Natural killer cell treated with Interleukin-12 subunit alpha and Interleukin-12 subunit beta and Interleukin-15 and Interleukin-18, amount 100 ng/mL, for 72 hours (primary cell): ENCODE data around the gene HHIP. TPM values are rescaled to one million over a fixed set of nuclear protein-coding genes. Genes with fewer than 3 reads are reported as not detected.
"Not testable (repeated sequence)": the region's sequence is repeated elsewhere in the genome, so short reads cannot be mapped to it uniquely, and the experiment has no call there.

ENCODE experiments used
- ATAC-seq, 2 donors: fragments of 150-1000 bp; cut with Tn5 transposase in 1 of 2; sonication (Bioruptor Pico), chemical (Tn5 transposase) in 1 of 2; 2 replicates each; pipeline ENCODE4 v1.10.0; 2021
- DNase-seq: peaks from one replicate; pipeline ENCODE4 v3.0.0; 2022; ENCODE audit warnings: low spot score
- H3K27ac Mint-ChIP-seq, 2 donors: 1 replicate in 1 of 2; 2 replicates in 1 of 2; pipeline ENCODE4 v1.8.0; 2022; ENCODE audit warnings: mixed read lengths in 2 of 2, mild to moderate bottlenecking in 1 of 2, moderate library complexity in 1 of 2
- H3K27me3 Mint-ChIP-seq, 2 donors: 1 replicate in 1 of 2; 2 replicates in 1 of 2; pipeline ENCODE4 v1.8.0; 2022; ENCODE audit warnings: mixed read lengths in 2 of 2
- H3K36me3 Mint-ChIP-seq: one replicate; pipeline ENCODE4 v1.8.0; 2022; ENCODE audit warnings: mixed read lengths
- H3K4me1 Mint-ChIP-seq, 2 donors: 1 replicate in 1 of 2; 2 replicates in 1 of 2; pipeline ENCODE4 v1.8.0; 2022; ENCODE audit warnings: low read depth in 2 of 2, mixed read lengths in 2 of 2, mild to moderate bottlenecking in 1 of 2
- H3K4me3 Mint-ChIP-seq: one replicate; pipeline ENCODE4 v1.8.0; 2022; ENCODE audit warnings: mixed read lengths
- H3K9me3 Mint-ChIP-seq: 2 replicates; pipeline ENCODE4 v1.8.0; 2022; ENCODE audit warnings: mixed read lengths
- total RNA-seq, 2 donors: library from RNA; stranded (reverse); gene quantifications; one replicate each; pipeline ENCODE4 v1.2.3, GENCODE V29; 2022

The HHIP gene
- total RNA-seq, 2 donors from 2014 or later: not detected

DNA sequence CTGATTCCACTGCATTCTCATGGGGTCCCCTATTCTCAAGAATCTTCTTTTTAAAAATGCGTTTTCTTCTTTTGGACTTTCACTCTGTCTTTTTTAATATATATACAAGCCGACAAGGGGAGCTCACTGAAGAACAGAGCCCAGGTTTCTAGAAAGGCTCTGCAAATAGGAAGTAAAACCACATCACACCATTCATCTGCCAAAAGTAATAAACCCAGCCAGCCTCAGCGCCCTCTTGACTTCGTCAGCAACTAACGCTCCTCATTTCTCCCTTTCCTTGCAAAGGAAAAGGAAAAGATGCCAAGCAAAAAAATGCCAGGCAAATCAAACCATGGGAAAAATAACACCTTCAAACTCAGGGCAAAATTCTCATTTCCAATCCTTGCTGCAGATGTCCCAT lies 136.4 kb downstream of the HHIP start:
- no peaks in the 10 kb centered on the region for H3K9me3 Mint-ChIP-seq
- no peak for ATAC-seq
- H3K27ac Mint-ChIP-seq: no peak overlapping the region
- H3K36me3 Mint-ChIP-seq: no peaks in the 10 kb centered on the region
- peaks cover 6 to 13% of the 10 kb centered on the region in 2 donors for H3K27me3 Mint-ChIP-seq
- no peak for DNase-seq
- H3K4me3 Mint-ChIP-seq: no peak overlapping the region
- H3K4me1 Mint-ChIP-seq: no peaks in the 10 kb centered on the region

DNA sequence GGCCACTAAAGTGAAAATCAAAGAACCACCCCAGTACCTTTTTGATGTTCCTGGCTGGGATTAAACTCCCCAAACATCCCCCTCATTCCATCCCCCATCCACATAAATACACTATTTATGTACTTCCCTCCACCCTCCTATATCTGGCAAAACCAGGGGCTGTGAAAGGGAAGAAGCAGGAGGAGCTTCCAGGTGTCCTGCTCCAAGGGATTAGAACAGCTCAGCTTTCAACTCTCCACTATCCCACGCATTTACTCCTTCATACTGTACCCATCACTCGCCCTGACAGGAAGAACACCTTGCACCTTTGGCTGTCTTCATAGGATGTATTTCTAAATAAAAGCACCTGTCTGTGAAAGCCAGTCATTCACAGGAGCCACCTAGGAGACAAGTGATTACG lies 140.0 kb downstream of the HHIP start:
- DNase-seq: no peak
- H3K4me1 Mint-ChIP-seq: no peaks in the 10 kb centered on the region
- peaks cover 6 to 13% of the 10 kb centered on the region in 2 donors for H3K27me3 Mint-ChIP-seq
- no peak overlapping the region for H3K27ac Mint-ChIP-seq
- H3K36me3 Mint-ChIP-seq: no peaks in the 10 kb centered on the region
- no peaks in the 10 kb centered on the region for H3K9me3 Mint-ChIP-seq
- H3K4me3 Mint-ChIP-seq: no peak overlapping the region
- ATAC-seq: no peak

DNA sequence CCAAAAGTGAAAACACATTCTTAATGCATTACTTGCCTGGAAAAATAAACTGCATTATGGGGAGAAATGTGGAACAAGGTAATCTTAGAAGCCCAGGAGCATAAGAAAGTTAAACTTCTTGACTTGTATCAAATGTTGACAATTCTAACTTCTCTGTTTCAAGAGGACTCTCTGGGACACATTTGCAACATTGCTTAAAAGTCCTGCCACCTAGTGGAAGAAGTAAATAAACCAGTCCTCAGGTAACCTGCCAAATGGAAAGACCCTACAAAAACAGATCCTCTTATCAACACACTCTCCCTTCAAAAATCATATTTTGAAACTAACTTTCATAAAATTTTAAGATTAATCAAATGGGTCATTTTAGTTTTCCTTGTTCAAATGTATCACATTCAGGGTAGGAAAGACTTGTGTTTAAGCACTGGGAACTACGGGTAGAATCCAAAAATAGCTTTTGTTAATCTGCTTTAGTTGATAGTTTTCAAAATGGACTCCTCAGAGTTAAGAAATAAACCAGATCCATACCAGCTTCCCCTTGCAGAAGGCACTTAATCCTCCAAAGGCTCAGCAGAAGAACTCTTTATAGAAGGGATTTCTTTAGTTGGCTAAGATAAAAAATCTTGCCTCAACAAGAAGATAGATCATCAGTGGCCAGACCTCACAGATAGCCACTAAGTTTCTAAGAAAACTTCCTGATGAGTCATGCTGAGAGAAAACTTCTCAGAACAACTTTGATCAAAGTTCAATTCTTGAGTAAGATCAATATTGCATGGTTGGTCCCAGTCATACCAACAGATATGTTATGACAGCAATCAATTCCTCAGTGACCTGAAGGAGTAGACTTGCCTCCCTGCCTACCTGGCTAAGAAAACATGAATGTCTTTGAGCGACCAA lies 141.7 kb downstream of the HHIP start:
- H3K27me3 Mint-ChIP-seq: peaks cover 3 to 6% of the 10 kb centered on the region in 2 donors
- peaks cover under 1% of the 10 kb centered on the region for H3K9me3 Mint-ChIP-seq
- H3K27ac Mint-ChIP-seq: no peak overlapping the region
- ATAC-seq: no peak
- H3K36me3 Mint-ChIP-seq: no peaks in the 10 kb centered on the region
- no peaks in the 10 kb centered on the region for H3K4me1 Mint-ChIP-seq
- no peak for DNase-seq
- H3K4me3 Mint-ChIP-seq: no peak overlapping the region

DNA sequence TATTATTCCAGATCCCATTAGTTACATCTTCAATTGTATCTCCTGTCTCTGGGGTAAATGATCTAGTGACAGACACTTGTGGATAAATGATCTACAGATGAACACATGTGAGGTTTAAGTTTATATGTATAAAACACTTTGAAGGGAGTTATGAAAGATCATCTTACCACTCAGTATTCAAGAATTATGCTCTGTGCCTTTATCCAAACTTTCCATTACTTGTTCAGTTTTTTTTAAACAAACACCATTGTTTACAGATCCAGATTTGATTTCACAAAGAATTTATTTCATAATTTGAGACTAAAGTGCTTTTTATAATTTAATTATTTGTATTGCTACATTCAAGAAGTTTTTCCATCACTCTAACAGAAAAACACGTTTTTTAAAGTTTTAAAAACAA lies 142.5 kb downstream of the HHIP start:
- Mint-ChIP-seq H3K4me1 (no peaks in the 10 kb centered on the region), H3K27ac (no peak overlapping the region), H3K4me3 (no peak overlapping the region), H3K27me3 (peaks cover 3% of the 10 kb centered on the region in 2 donors), H3K9me3 (peaks cover 3% of the 10 kb centered on the region), H3K36me3 (no peaks in the 10 kb centered on the region)
- DNase-seq: no peak
- no peak for ATAC-seq

DNA sequence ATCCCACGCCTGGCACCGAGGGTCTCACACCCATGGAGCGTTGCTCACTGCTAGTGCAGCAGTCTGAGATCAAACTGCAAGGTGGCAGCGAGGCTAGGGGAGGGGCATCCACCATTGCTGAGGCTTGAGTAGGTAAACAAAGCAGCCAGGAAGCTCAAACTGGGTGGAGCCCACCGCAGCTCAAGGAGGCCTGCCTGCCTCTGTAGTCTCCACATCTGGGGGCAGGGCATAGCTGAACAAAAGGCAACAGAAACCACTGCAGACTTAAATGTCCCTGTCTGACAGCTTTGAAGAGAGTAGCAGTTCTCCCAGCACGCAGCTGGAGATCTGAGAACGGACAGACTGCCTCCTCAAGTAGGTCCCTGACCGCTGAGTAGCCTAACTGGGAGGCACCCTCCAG lies 146.0 kb downstream of the HHIP start:
- H3K27me3 Mint-ChIP-seq, DNase-seq, H3K27ac Mint-ChIP-seq, H3K4me1 Mint-ChIP-seq, ATAC-seq, H3K4me3 Mint-ChIP-seq, H3K9me3 Mint-ChIP-seq, H3K36me3 Mint-ChIP-seq: not testable (repeated sequence)
